H1 (cell line): Measurements from ENCODE around the gene MSN. TPM values are rescaled to one million over a fixed set of nuclear protein-coding genes. Genes with fewer than 3 reads are reported as not detected.

Source experiments
- BACH1 ChIP-seq: IDR thresholded peaks from 2 replicates; pipeline ENCODE4 v1.6.1; 2012; ENCODE audit warnings: low read length, improper control_type of control experiment
- CEBPB ChIP-seq: IDR thresholded peaks from 2 replicates; pipeline ENCODE4 v1.6.1; 2012; ENCODE audit warnings: low read depth, low read length
- CHD1 ChIP-seq: IDR thresholded peaks from 2 replicates; pipeline ENCODE4 v1.6.1; 2012; ENCODE audit warnings: low read depth, low read length, improper control_type of control experiment
- CHD7 ChIP-seq: fragments of 300-600 bp; sonication (generic); IDR thresholded peaks from 2 replicates; pipeline ENCODE4 v1.7.1; 2012; ENCODE audit warnings: low read length, moderate library complexity, mild to moderate bottlenecking, inconsistent platforms; ENCODE audit not compliant: insufficient replicate concordance
- CTCF ChIP-seq, 3 experiments: IDR thresholded peaks; 1 replicate in 2 of 3; 2 replicates in 1 of 3; pipeline versions ENCODE4 v1.5.1 to v1.6.1; 2011; ENCODE audit warnings: low read length in 3 of 3, mild to moderate bottlenecking in 3 of 3, inconsistent platforms in 2 of 3, low read depth in 1 of 3, moderate library complexity in 1 of 3; ENCODE audit not compliant: insufficient read depth in 1 of 3; ENCODE audit errors: control extremely low read depth in 1 of 3
- HDAC2 ChIP-seq, 2 experiments: fragments of 300-600 bp in 1 of 2; sonication (generic) in 1 of 2; IDR thresholded peaks; 2 replicates each; pipeline ENCODE4 v1.6.1; 2011 to 2012; ENCODE audit warnings: low read depth in 2 of 2, low read length in 2 of 2, mild to moderate bottlenecking in 2 of 2, moderate library complexity in 2 of 2, borderline replicate concordance in 1 of 2, inconsistent platforms in 1 of 2
- JUN ChIP-seq: IDR thresholded peaks from 2 replicates; pipeline ENCODE4 v1.6.1; 2011; ENCODE audit warnings: low read depth, mild to moderate bottlenecking, improper control_type of control experiment, low read length
- KDM4A ChIP-seq: IDR thresholded peaks from one replicate; pipeline ENCODE4 v1.7.1; 2012; ENCODE audit warnings: low read depth, mild to moderate bottlenecking, moderate library complexity, low read length, inconsistent platforms; ENCODE audit not compliant: severe bottlenecking
- POLR2A ChIP-seq, 2 experiments: IDR thresholded peaks; 1 replicate in 1 of 2; 2 replicates in 1 of 2; pipeline ENCODE4 v1.6.1; 2011; ENCODE audit warnings: low read depth in 2 of 2, low read length in 2 of 2, mild to moderate bottlenecking in 2 of 2; ENCODE audit errors: control extremely low read depth in 1 of 2
- polyA plus RNA-seq, 7 experiments: library from polyadenylated mRNA; depleted of rRNA in 3 of 7; stranded (reverse) in 5 of 7; unstranded in 2 of 7; fragments of >200 nt in 5 of 7; fragments of 200-250 nt in 2 of 7; gene quantifications; 1 replicate in 5 of 7; 2 replicates in 1 of 7; 4 replicates in 1 of 7; pipeline versions ENCODE4 v1.2.1 to v1.2.3, GENCODE V29; 2011 to 2013; ENCODE audit warnings: missing spikeins in 2 of 7, mixed read lengths in 2 of 7
- total RNA-seq: library from RNA; stranded (reverse); fragmentation: NEBNext Ultra II Directional; extraction: Animal tissue kit (Norgen Biotek cat#: 25700); gene quantifications from 2 replicates; pipeline ENCODE4 v1.2.1, GENCODE V29; 2021

Gene MSN
- total and polyA plus RNA-seq, 2 of the 8 experiments (the other 6 are each of a cell fraction or from before 2014, with no cell fraction given) = 112 to 133 TPM

- TF ChIP-seq CHD7 (no peak), BACH1 (no peak), POLR2A (IDR thresholded peaks at IDR 0.05; ENCODE audit: control extremely low read depth in 1 of 2, low read depth in 2 of 2, low read length in 2 of 2) (no peak), KDM4A (no peak), CTCF (IDR thresholded peaks at IDR 0.05; ENCODE audit: control extremely low read depth in 1 of 3, insufficient read depth in 1 of 3, low read depth in 1 of 3, low read length in 3 of 3) (no peak), HDAC2 (IDR thresholded peaks at IDR 0.05; ENCODE audit: borderline replicate concordance in 1 of 2, low read depth in 2 of 2, low read length in 2 of 2) (no peak), JUN (no peak), CEBPB (no peak), CHD1 (no peak)
Measured at GRCh38 chrX:65633826-65634225, 33.6 kb upstream of the MSN start (continued).
